Activated CD4-positive, CD25-positive, alpha-beta regulatory T cell treated with anti-CD3 and anti-CD28 coated beads, Interleukin-2, amount 50 U/mL, for 16 hours (primary cell): ENCODE results near the gene PIK3R5.
"Not testable (repeated sequence)": the region's sequence is repeated elsewhere in the genome, so short reads cannot be mapped to it uniquely, and the experiment has no call there.

ENCODE experiments used
- DNase-seq: peaks from one replicate; pipeline ENCODE4 v3.0.0-alpha.2; 2020; ENCODE audit warnings: low read depth, low spot score

Gene PIK3R5

GRCh38 chr17:8965394-8966168 is at the start of gene PIK3R5:
PIK3R5 (minus strand) TSS chr17:8965707; CDS start chr17:8911494, 54,213 bp downstream.
- DNase-seq, result peak; percentile 54

GRCh38 chr17:9011001-9011400 is 45.5 kb upstream of the PIK3R5 start:
- no peak for DNase-seq

GRCh38 chr17:9009737-9010136 is 44.2 kb upstream of the PIK3R5 start:
- DNase-seq, result no peak

- DNase-seq, result no peak
These were observed 43.6 kb upstream of the PIK3R5 start for GRCh38 chr17:9009096-9009495.

GRCh38 chr17:9007052-9007714 is 41.7 kb upstream of the PIK3R5 start:
- no peak for DNase-seq

- DNase-seq, result no peak
These were observed 40.8 kb upstream of the PIK3R5 start for GRCh38 chr17:9006175-9006767.

GRCh38 chr17:9004961-9005285 is 39.4 kb upstream of the PIK3R5 start:
- DNase-seq, result no peak

- no peak for DNase-seq
These were observed 38.8 kb upstream of the PIK3R5 start for GRCh38 chr17:9004132-9004960.

GRCh38 chr17:9003355-9004131 is 38.0 kb upstream of the PIK3R5 start:
- no peak for DNase-seq

- no peak for DNase-seq
These were observed 37.3 kb upstream of the PIK3R5 start for GRCh38 chr17:9002606-9003354.

GRCh38 chr17:9002227-9002605 is 36.7 kb upstream of the PIK3R5 start:
- no peak for DNase-seq

- no peak for DNase-seq
These were observed 36.1 kb upstream of the PIK3R5 start for GRCh38 chr17:9001559-9001958.

- DNase-seq, result peak; percentile 62
These were observed 32.6 kb upstream of the PIK3R5 start for GRCh38 chr17:8997994-8998628.

GRCh38 chr17:8995711-8996110 is 30.2 kb upstream of the PIK3R5 start:
- DNase-seq, result no peak

- peak; percentile 36 for DNase-seq
These were observed 28.8 kb upstream of the PIK3R5 start for GRCh38 chr17:8994319-8994718.

- DNase-seq, result peak; percentile 37
These were observed 26.2 kb upstream of the PIK3R5 start for GRCh38 chr17:8991514-8992285.

- DNase-seq, result not testable (repeated sequence)
These were observed 22.9 kb upstream of the PIK3R5 start for GRCh38 chr17:8988263-8988935.

- no peak for DNase-seq
These were observed 20.8 kb upstream of the PIK3R5 start for GRCh38 chr17:8986295-8986694.
